Epithelial cell of prostate (primary cell): ENCODE data around the gene RPL36AL.
"Not testable (repeated sequence)": the region's sequence is repeated elsewhere in the genome, so short reads cannot be mapped to it uniquely, and the experiment has no call there.

Source experiments
- DNase-seq: peaks from one replicate; pipeline ENCODE4 v3.0.0-alpha.2; 2011; ENCODE audit warnings: low read depth, low spot score
- H3K27ac ChIP-seq: fragments of 450-650 bp; 2 replicates; pipeline ENCODE4 v1.5.1; 2017; ENCODE audit warnings: mild to moderate bottlenecking

Gene RPL36AL

GRCh38 chr14:49620182-49621113, at the start of gene RPL36AL, which contains the start of gene MGAT2:
Gene RPL36AL, minus strand, starts transcription at chr14:49620626. Its CDS starts 1,522 bp downstream, at chr14:49619104.
Gene MGAT2, plus strand, starts transcription at chr14:49620799. Its CDS starts 470 bp downstream, at chr14:49621269.
- H3K27ac ChIP-seq, result peak within 1 kb of the TSS; percentile 96
- DNase-seq, result peak; percentile 94

GRCh38 chr14:49659526-49660455, 39.4 kb upstream of the RPL36AL start:
- H3K27ac ChIP-seq, result peak overlapping the region; percentile 82
- DNase-seq, result peak; percentile 22

GRCh38 chr14:49657500-49657899, 37.1 kb upstream of the RPL36AL start:
- not testable (repeated sequence) for DNase-seq, H3K27ac ChIP-seq

- DNase-seq, result no peak
- H3K27ac ChIP-seq, result no peak overlapping the region
Measured at GRCh38 chr14:49654511-49654910, 34.1 kb upstream of the RPL36AL start.

- no peak overlapping the region for H3K27ac ChIP-seq
- no peak for DNase-seq
Measured at GRCh38 chr14:49653508-49653907, 33.1 kb upstream of the RPL36AL start.

GRCh38 chr14:49642163-49642562, 21.7 kb upstream of the RPL36AL start:
- DNase-seq, result no peak
- H3K27ac ChIP-seq, result no peak overlapping the region

- no peak for DNase-seq
- no peak overlapping the region for H3K27ac ChIP-seq
Measured at GRCh38 chr14:49641697-49642129, 21.3 kb upstream of the RPL36AL start.

GRCh38 chr14:49640540-49641417, 20.4 kb upstream of the RPL36AL start:
- no peak for DNase-seq
- no peak overlapping the region for H3K27ac ChIP-seq

GRCh38 chr14:49637534-49638078, 17.2 kb upstream of the RPL36AL start:
- no peak overlapping the region for H3K27ac ChIP-seq
- DNase-seq, result no peak

- H3K27ac ChIP-seq, result no peak overlapping the region
- DNase-seq, result no peak
Measured at GRCh38 chr14:49636866-49637265, 16.4 kb upstream of the RPL36AL start.

GRCh38 chr14:49634547-49635334, 14.3 kb upstream of the RPL36AL start, which contains the start of gene DNAAF2:
Gene DNAAF2, minus strand, starts transcription at chr14:49635244. Its CDS starts 95 bp downstream, at chr14:49635149.
- DNase-seq, result no peak
- peak within 1 kb of the TSS; percentile 95 for H3K27ac ChIP-seq

GRCh38 chr14:49633640-49634546, 13.5 kb upstream of the RPL36AL start:
- peak overlapping the region; percentile 95 for H3K27ac ChIP-seq
- DNase-seq, result peak; percentile 80

GRCh38 chr14:49623941-49624839, 3.8 kb upstream of the RPL36AL start:
- DNase-seq, result peak; percentile 60
- H3K27ac ChIP-seq, result peak overlapping the region; percentile 96

GRCh38 chr14:49623387-49623786, 3.0 kb upstream of the RPL36AL start:
- H3K27ac ChIP-seq, result peak overlapping the region; percentile 96
- DNase-seq, result no peak

- no peak for DNase-seq
- peak overlapping the region; percentile 96 for H3K27ac ChIP-seq
Measured at GRCh38 chr14:49622022-49622607, 1.7 kb upstream of the RPL36AL start.
